Measurements from ENCODE around the gene ATP13A4. TPM values are rescaled to one million over a fixed set of nuclear protein-coding genes. Genes with fewer than 3 reads are reported as not detected.

ATP13A4 gene
- total RNA-seq, 1 experiment from 2014 or later, result not detected

GRCh38 chr3:193465992-193466608, 88.6 kb downstream of the ATP13A4 start:
- in situ Hi-C loops (cut with HindIII; ENCODE audit: low pct_unique_long_range_greater_than_20kb, low sequenced_read_pairs), result no loop called here
- no peak for DNase-seq (ENCODE audit: low read depth, low spot score)

- in situ Hi-C loops (cut with HindIII; ENCODE audit: low pct_unique_long_range_greater_than_20kb, low sequenced_read_pairs), result no loop called here
- no peak for DNase-seq (ENCODE audit: low read depth, low spot score)
These were observed 89.8 kb downstream of the ATP13A4 start for GRCh38 chr3:193464889-193465288.

- in situ Hi-C loops (cut with HindIII; ENCODE audit: low pct_unique_long_range_greater_than_20kb, low sequenced_read_pairs), result no loop called here
- DNase-seq (ENCODE audit: low read depth, low spot score), result no peak
These were observed 97.2 kb downstream of the ATP13A4 start for GRCh38 chr3:193457526-193457925.

- peak; percentile 59 for DNase-seq (ENCODE audit: low read depth, low spot score)
- in situ Hi-C loops (cut with HindIII; ENCODE audit: low pct_unique_long_range_greater_than_20kb, low sequenced_read_pairs), result no loop called here
These were observed 102.4 kb downstream of the ATP13A4 start for GRCh38 chr3:193452338-193452737.

GRCh38 chr3:193451902-193452301, 102.8 kb downstream of the ATP13A4 start:
- in situ Hi-C loops (cut with HindIII; ENCODE audit: low pct_unique_long_range_greater_than_20kb, low sequenced_read_pairs), result no loop called here
- DNase-seq (ENCODE audit: low read depth, low spot score), result no peak

GRCh38 chr3:193446965-193447602, 107.6 kb downstream of the ATP13A4 start:
- in situ Hi-C loops (cut with HindIII; ENCODE audit: low pct_unique_long_range_greater_than_20kb, low sequenced_read_pairs), result no loop called here
- DNase-seq (ENCODE audit: low read depth, low spot score), result no peak

- DNase-seq (ENCODE audit: low read depth, low spot score), result no peak
- in situ Hi-C loops (cut with HindIII; ENCODE audit: low pct_unique_long_range_greater_than_20kb, low sequenced_read_pairs), result no loop called here
These were observed 115.3 kb downstream of the ATP13A4 start for GRCh38 chr3:193439423-193439822.

- no peak for DNase-seq (ENCODE audit: low read depth, low spot score)
- in situ Hi-C loops (cut with HindIII; ENCODE audit: low pct_unique_long_range_greater_than_20kb, low sequenced_read_pairs), result no loop called here
These were observed 135.9 kb downstream of the ATP13A4 start for GRCh38 chr3:193418576-193419373.

- in situ Hi-C loops (cut with HindIII; ENCODE audit: low pct_unique_long_range_greater_than_20kb, low sequenced_read_pairs), result no loop called here
- no peak for DNase-seq (ENCODE audit: low read depth, low spot score)
These were observed 138.1 kb downstream of the ATP13A4 start for GRCh38 chr3:193416629-193417028.

- in situ Hi-C loops (cut with HindIII; ENCODE audit: low pct_unique_long_range_greater_than_20kb, low sequenced_read_pairs), result no loop called here
- DNase-seq (ENCODE audit: low read depth, low spot score), result no peak
These were observed 147.0 kb downstream of the ATP13A4 start for GRCh38 chr3:193407688-193408087.

GRCh38 chr3:193407112-193407511, 147.6 kb downstream of the ATP13A4 start:
- DNase-seq (ENCODE audit: low read depth, low spot score), result no peak
- in situ Hi-C loops (cut with HindIII; ENCODE audit: low pct_unique_long_range_greater_than_20kb, low sequenced_read_pairs), result no loop called here

GRCh38 chr3:193403307-193403706, 151.4 kb downstream of the ATP13A4 start:
- DNase-seq (ENCODE audit: low read depth, low spot score), result no peak
- in situ Hi-C loops (cut with HindIII; ENCODE audit: low pct_unique_long_range_greater_than_20kb, low sequenced_read_pairs), result no loop called here

GRCh38 chr3:193400304-193400703, 154.4 kb downstream of the ATP13A4 start:
- DNase-seq (ENCODE audit: low read depth, low spot score), result peak; percentile 31
- in situ Hi-C loops (cut with HindIII; ENCODE audit: low pct_unique_long_range_greater_than_20kb, low sequenced_read_pairs), result no loop called here

- in situ Hi-C loops (cut with HindIII; ENCODE audit: low pct_unique_long_range_greater_than_20kb, low sequenced_read_pairs), result no loop called here
- no peak for DNase-seq (ENCODE audit: low read depth, low spot score)
These were observed 158.0 kb downstream of the ATP13A4 start for GRCh38 chr3:193396451-193397244.

GRCh38 chr3:193391902-193392301, 162.8 kb downstream of the ATP13A4 start:
- in situ Hi-C loops (cut with HindIII; ENCODE audit: low pct_unique_long_range_greater_than_20kb, low sequenced_read_pairs), result no loop called here
- no peak for DNase-seq (ENCODE audit: low read depth, low spot score)

- no peak for DNase-seq (ENCODE audit: low read depth, low spot score)
- in situ Hi-C loops (cut with HindIII; ENCODE audit: low pct_unique_long_range_greater_than_20kb, low sequenced_read_pairs), result no loop called here
These were observed 165.4 kb downstream of the ATP13A4 start for GRCh38 chr3:193389335-193389734.

GRCh38 chr3:193388361-193388760, 166.3 kb downstream of the ATP13A4 start:
- in situ Hi-C loops (cut with HindIII; ENCODE audit: low pct_unique_long_range_greater_than_20kb, low sequenced_read_pairs), result no loop called here
- DNase-seq (ENCODE audit: low read depth, low spot score), result peak; percentile 90

GRCh38 chr3:193387596-193387995, 167.1 kb downstream of the ATP13A4 start:
- in situ Hi-C loops (cut with HindIII; ENCODE audit: low pct_unique_long_range_greater_than_20kb, low sequenced_read_pairs), result no loop called here
- DNase-seq (ENCODE audit: low read depth, low spot score), result no peak

Measured in SK-MEL-5 (cell line).